SK-N-SH (cell line): ENCODE data around the gene LDAH. TPM values are rescaled to one million over a fixed set of nuclear protein-coding genes. Genes with fewer than 3 reads are reported as not detected.

Experiments used
- CTCF ChIA-PET: fragments of 300-600, 350-600 bp; formaldehyde crosslinking; extraction: SDS; loops from one replicate; lab custom pipeline; 2021; lab: Yijun Ruan, JAX
- POLR2A ChIA-PET: fragments of 350-600 bp; sonication (Branson Sonifier 250); formaldehyde crosslinking; extraction: SDS; loops from one replicate; lab custom pipeline; 2020; ENCODE audit warnings: antibody characterized with exemption, inconsistent platforms; lab: Yijun Ruan, JAX
- DNase-seq: peaks from one replicate; pipeline ENCODE4 v3.0.0; 2012
- H2AFZ ChIP-seq: fragments of 200-600 bp; sonication (generic); 2 replicates; pipeline ENCODE4 v1.8.1; 2016; ENCODE audit warnings: antibody characterized with exemption, mild to moderate bottlenecking, low read depth
- H3F3A ChIP-seq: fragments of 200-600 bp; sonication (generic); replicated peaks from 2 replicates; pipeline ENCODE3; 2016; ENCODE audit warnings: antibody characterized with exemption, mild to moderate bottlenecking; ENCODE audit not compliant: insufficient read depth
- H3K27ac ChIP-seq, 2 experiments: fragments of 200-500 bp in 1 of 2; fragments of 200-600 bp in 1 of 2; sonication (Bioruptor generic) in 1 of 2; sonication (generic), shearing (Covaris generic) in 1 of 2; 2 replicates each; pipeline versions ENCODE4 v1.5.1 to v1.6.1; 2014 to 2016; ENCODE audit warnings: low read depth in 2 of 2, inconsistent platforms in 1 of 2, low read length in 1 of 2, mild to moderate bottlenecking in 1 of 2, mixed read lengths in 1 of 2
- H3K27me3 ChIP-seq: fragments of 200-600 bp; sonication (generic), shearing (Covaris generic); 2 replicates; pipeline ENCODE4 v1.6.1; 2016; ENCODE audit warnings: mixed run types; ENCODE audit not compliant: insufficient read depth
- H3K36me3 ChIP-seq, 2 experiments: fragments of 200-500 bp in 1 of 2; fragments of 200-600 bp in 1 of 2; sonication (Bioruptor generic) in 1 of 2; sonication (generic) in 1 of 2; replicated peaks in 1 of 2; 2 replicates each; pipeline versions ENCODE3 to v1.5.1; 2014 to 2016; ENCODE audit warnings: low read length in 1 of 2, mild to moderate bottlenecking in 1 of 2; ENCODE audit not compliant: insufficient read depth in 2 of 2, control insufficient read depth in 1 of 2
- H3K4me1 ChIP-seq, 2 experiments: fragments of 200-500 bp in 1 of 2; fragments of 200-600 bp in 1 of 2; sonication (Bioruptor generic) in 1 of 2; sonication (generic), shearing (Covaris generic) in 1 of 2; 2 replicates each; pipeline versions ENCODE4 v1.5.1 to v1.6.1; 2014 to 2016; ENCODE audit warnings: low read depth in 1 of 2, low read length in 1 of 2, mixed run types in 1 of 2; ENCODE audit not compliant: insufficient read depth in 2 of 2, control insufficient read depth in 1 of 2
- H3K4me2 ChIP-seq: fragments of 200-600 bp; sonication (generic), shearing (Covaris generic); 2 replicates; pipeline ENCODE4 v1.6.1; 2017; ENCODE audit warnings: mixed run types
- H3K4me3 ChIP-seq, 2 experiments: fragments of 200-500 bp in 1 of 2; fragments of 200-600 bp in 1 of 2; sonication (Bioruptor generic) in 1 of 2; sonication (generic), shearing (Covaris generic) in 1 of 2; 2 replicates each; pipeline versions ENCODE4 v1.5.1 to v1.8.1; 2014 to 2016; ENCODE audit warnings: low read depth in 2 of 2, inconsistent platforms in 1 of 2, low read length in 1 of 2, mild to moderate bottlenecking in 1 of 2, mixed read lengths in 1 of 2, moderate library complexity in 1 of 2
- H3K79me2 ChIP-seq: fragments of 200-600 bp; sonication (generic); 2 replicates; pipeline ENCODE4 v1.8.1; 2017; ENCODE audit warnings: mild to moderate bottlenecking; ENCODE audit not compliant: insufficient read depth
- H3K9ac ChIP-seq: fragments of 200-600 bp; sonication (generic); 2 replicates; pipeline ENCODE4 v1.6.1; 2017; ENCODE audit warnings: mixed run types
- H3K9me2 ChIP-seq: fragments of 200-600 bp; sonication (generic); 2 replicates; pipeline ENCODE4 v1.6.1; 2017; ENCODE audit warnings: mixed run types
- H3K9me3 ChIP-seq: fragments of 200-600 bp; sonication (generic); 2 replicates; pipeline ENCODE4 v1.6.1; 2017; ENCODE audit warnings: mixed run types, mild to moderate bottlenecking, moderate library complexity
- H4K20me1 ChIP-seq: fragments of 200-600 bp; sonication (generic); 2 replicates; pipeline ENCODE4 v1.6.1; 2017; ENCODE audit warnings: mild to moderate bottlenecking, mixed run types; ENCODE audit not compliant: insufficient read depth
- CHD2 ChIP-seq: fragments of 150-350 bp; IDR thresholded peaks from 2 replicates; pipeline ENCODE4 v1.6.1; 2018; ENCODE audit warnings: low read length; ENCODE audit not compliant: partially characterized antibody
- ELF1 ChIP-seq: IDR thresholded peaks from 2 replicates; pipeline ENCODE4 v1.4.0; 2012
- FOXM1 ChIP-seq: IDR thresholded peaks from 2 replicates; pipeline ENCODE4 v1.4.0; 2012; ENCODE audit warnings: low read depth, mild to moderate bottlenecking
- JUND ChIP-seq: IDR thresholded peaks from 2 replicates; pipeline ENCODE4 v1.4.0; 2012
- MAX ChIP-seq: IDR thresholded peaks from 2 replicates; pipeline ENCODE4 v1.4.0; 2012; ENCODE audit warnings: low read depth
- NRF1 ChIP-seq: IDR thresholded peaks from 2 replicates; pipeline ENCODE4 v1.6.1; 2012; ENCODE audit warnings: low read depth, mild to moderate bottlenecking, low read length
- RCOR1 ChIP-seq: fragments of 150-350 bp; IDR thresholded peaks from 2 replicates; pipeline ENCODE4 v1.6.1; 2017; ENCODE audit warnings: antibody characterized with exemption, low read length
- SIN3A ChIP-seq: IDR thresholded peaks from 2 replicates; pipeline ENCODE4 v1.6.1; 2012; ENCODE audit warnings: low read depth, mild to moderate bottlenecking, low read length, moderate library complexity, borderline replicate concordance
- TCF12 ChIP-seq: IDR thresholded peaks from 2 replicates; pipeline ENCODE4 v1.4.0; 2012
- YY1 ChIP-seq: IDR thresholded peaks from 2 replicates; pipeline ENCODE4 v1.4.0; 2012; ENCODE audit warnings: low read depth, mild to moderate bottlenecking
- WGBS: methylation state at CpG from one replicate; pipeline ENCODE4 v1.1.6; 2017; ENCODE audit warnings: low lambda C conversion rate; 5-methylcytosine and 5-hydroxymethylcytosine counted together
- polyA plus RNA-seq, 3 experiments: library from polyadenylated mRNA; depleted of rRNA; stranded (reverse); fragments of >200 nt; gene quantifications; 2 replicates each; pipeline ENCODE4 v1.2.3, GENCODE V29; 2012
- TF ChIP-seq, protein P1 (sequence below): fragments of 200-600 bp; sonication (generic); IDR thresholded peaks from 2 replicates; pipeline ENCODE4 v1.6.1; 2017; ENCODE audit warnings: antibody characterized with exemption, mild to moderate bottlenecking, moderate library complexity
- TF ChIP-seq, protein P2 (sequence below): fragments of 150-350 bp; IDR thresholded peaks from 2 replicates; pipeline ENCODE4 v1.6.1; 2016; ENCODE audit warnings: mild to moderate bottlenecking, low read depth, low read length
- TF ChIP-seq, protein P3 (sequence below): IDR thresholded peaks from 2 replicates; pipeline ENCODE4; 2012

The LDAH gene
- polyA plus RNA-seq, 1 of the 3 experiments (the other 2 are of a cell fraction) = 12.7 TPM

DNA sequence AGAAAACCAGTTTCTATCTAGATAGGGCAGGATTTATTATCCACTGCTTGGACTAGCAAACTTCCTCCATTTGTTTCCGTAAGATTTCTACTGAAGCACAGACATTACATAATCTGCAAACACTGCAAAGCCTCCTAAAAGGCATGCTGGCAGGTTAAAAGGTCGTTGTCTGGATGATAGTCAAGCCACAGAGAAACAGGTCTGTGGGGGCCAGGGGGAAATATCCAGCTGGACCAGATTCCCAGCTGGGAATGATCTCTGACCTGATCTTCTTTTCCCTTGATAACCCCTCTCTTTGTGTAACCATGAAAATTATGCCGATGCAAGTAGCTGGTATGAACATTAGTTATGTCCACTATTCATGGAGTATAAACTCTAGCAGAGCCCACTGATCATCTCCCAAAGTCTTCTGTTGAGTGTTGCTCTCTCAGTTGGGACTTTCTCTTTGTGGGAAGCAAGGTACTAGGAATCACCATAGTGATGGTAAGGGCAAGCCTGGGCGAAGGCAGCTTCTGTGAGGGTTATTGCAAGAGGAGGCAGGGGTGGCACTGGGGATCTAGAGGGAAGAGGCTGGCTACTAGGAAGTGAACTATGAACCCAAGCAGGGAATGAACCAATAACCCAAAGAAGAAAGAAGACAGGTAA is 94.7 kb downstream of the LDAH start:
- no peak overlapping the region for H3K4me3 ChIP-seq
- no peak for DNase-seq
- no peaks in the 10 kb centered on the region for H4K20me1 ChIP-seq
- TF ChIP-seq RCOR1 (no peak), MAX (no peak), YY1 (no peak), JUND (no peak), TCF12 (peak; percentile 19; the same call in 1 of the 2 replicates)
- TF ChIP-seq, protein P1, sequence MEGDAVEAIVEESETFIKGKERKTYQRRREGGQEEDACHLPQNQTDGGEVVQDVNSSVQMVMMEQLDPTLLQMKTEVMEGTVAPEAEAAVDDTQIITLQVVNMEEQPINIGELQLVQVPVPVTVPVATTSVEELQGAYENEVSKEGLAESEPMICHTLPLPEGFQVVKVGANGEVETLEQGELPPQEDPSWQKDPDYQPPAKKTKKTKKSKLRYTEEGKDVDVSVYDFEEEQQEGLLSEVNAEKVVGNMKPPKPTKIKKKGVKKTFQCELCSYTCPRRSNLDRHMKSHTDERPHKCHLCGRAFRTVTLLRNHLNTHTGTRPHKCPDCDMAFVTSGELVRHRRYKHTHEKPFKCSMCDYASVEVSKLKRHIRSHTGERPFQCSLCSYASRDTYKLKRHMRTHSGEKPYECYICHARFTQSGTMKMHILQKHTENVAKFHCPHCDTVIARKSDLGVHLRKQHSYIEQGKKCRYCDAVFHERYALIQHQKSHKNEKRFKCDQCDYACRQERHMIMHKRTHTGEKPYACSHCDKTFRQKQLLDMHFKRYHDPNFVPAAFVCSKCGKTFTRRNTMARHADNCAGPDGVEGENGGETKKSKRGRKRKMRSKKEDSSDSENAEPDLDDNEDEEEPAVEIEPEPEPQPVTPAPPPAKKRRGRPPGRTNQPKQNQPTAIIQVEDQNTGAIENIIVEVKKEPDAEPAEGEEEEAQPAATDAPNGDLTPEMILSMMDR = no peak
- TF ChIP-seq, protein P2, sequence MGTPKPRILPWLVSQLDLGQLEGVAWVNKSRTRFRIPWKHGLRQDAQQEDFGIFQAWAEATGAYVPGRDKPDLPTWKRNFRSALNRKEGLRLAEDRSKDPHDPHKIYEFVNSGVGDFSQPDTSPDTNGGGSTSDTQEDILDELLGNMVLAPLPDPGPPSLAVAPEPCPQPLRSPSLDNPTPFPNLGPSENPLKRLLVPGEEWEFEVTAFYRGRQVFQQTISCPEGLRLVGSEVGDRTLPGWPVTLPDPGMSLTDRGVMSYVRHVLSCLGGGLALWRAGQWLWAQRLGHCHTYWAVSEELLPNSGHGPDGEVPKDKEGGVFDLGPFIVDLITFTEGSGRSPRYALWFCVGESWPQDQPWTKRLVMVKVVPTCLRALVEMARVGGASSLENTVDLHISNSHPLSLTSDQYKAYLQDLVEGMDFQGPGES = no peak
- H3K4me2 ChIP-seq = no peak overlapping the region; the same call in 1 of the 2 replicates
- no peaks in the 10 kb centered on the region for H3F3A ChIP-seq
- POLR2A ChIA-PET = interaction anchor here (0.7 kb wide), 1 partner anchor 50 kb away, joined by 3 read pairs; no protein-coding TSS in a partner anchor
- no peaks in the 10 kb centered on the region for H3K79me2 ChIP-seq
- 71% methylated on average over 4 of the region's 4 CpGs for WGBS
- no peak overlapping the region for H2AFZ ChIP-seq
- H3K4me1 ChIP-seq = peaks cover 5 to 9% of the 10 kb centered on the region in 2 experiments; a peak in 3 of 4 replicates
- H3K27ac ChIP-seq = peak overlapping the region; percentile 9 to 47; a peak in 2 of 4 replicates
- no peaks in the 10 kb centered on the region for H3K27me3 ChIP-seq
- H3K36me3 ChIP-seq = peaks cover 0 to 12% of the 10 kb centered on the region in 2 experiments
- CTCF ChIA-PET = interaction anchor here (0.8 to 1.9 kb wide), 3 partner anchors 33 to 235 kb away, joined by 3 to 5 read pairs (median 4); no protein-coding TSS in a partner anchor
- no peaks in the 10 kb centered on the region for H3K9me2 ChIP-seq
- no peaks in the 10 kb centered on the region for H3K9me3 ChIP-seq
- H3K9ac ChIP-seq = no peak overlapping the region

DNA sequence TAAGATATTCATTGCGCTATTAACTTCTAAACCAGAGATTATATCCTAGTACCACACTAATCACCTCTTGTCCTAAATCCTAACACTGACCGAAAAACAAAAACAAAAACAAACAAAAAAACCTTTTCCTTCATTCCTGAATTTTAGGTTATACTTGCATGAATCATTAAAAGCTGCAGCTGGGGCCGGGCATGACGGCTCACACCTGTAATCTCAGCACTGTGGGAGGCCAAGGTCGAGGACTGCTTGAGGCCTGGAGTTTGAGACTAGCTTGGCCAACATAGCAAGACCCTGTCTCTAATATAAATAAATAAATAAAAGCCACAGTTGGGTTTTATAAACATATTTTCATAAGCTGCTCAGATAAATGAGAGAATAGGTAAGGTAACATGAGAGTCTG is 96.0 kb downstream of the LDAH start:
- CTCF ChIA-PET = interaction anchor here (1.9 kb wide), 1 partner anchor 65 kb away, joined by 4 read pairs; no protein-coding TSS in a partner anchor
- Histone ChIP-seq H3K27ac (no peak overlapping the region), H4K20me1 (no peaks in the 10 kb centered on the region), H3K4me2 (no peak overlapping the region), H3K9me2 (no peaks in the 10 kb centered on the region), H3K9ac (no peak overlapping the region), H3K27me3 (no peaks in the 10 kb centered on the region), H3K9me3 (no peaks in the 10 kb centered on the region), H3K4me3 (no peak overlapping the region), H3K79me2 (no peaks in the 10 kb centered on the region), H3K36me3 (peaks cover 0 to 16% of the 10 kb centered on the region in 2 experiments), H2AFZ (no peak overlapping the region), H3K4me1 (peaks cover 5 to 9% of the 10 kb centered on the region in 2 experiments; a peak in 3 of 4 replicates), H3F3A (no peaks in the 10 kb centered on the region)
- no peak for DNase-seq
- WGBS = 96% methylated on average over 5 of the region's 5 CpGs
- POLR2A ChIA-PET = no interaction called here
- TF ChIP-seq MAX (no peak), NRF1 (no peak), JUND (no peak), TCF12 (no peak), YY1 (no peak), SIN3A (no peak), CHD2 (no peak), FOXM1 (no peak), ELF1 (no peak)
- TF ChIP-seq, protein P3, sequence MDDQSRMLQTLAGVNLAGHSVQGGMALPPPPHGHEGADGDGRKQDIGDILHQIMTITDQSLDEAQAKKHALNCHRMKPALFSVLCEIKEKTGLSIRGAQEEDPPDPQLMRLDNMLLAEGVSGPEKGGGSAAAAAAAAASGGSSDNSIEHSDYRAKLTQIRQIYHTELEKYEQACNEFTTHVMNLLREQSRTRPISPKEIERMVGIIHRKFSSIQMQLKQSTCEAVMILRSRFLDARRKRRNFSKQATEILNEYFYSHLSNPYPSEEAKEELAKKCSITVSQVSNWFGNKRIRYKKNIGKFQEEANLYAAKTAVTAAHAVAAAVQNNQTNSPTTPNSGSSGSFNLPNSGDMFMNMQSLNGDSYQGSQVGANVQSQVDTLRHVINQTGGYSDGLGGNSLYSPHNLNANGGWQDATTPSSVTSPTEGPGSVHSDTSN = no peak
